ENCODE data around the gene AASS. TPM values are rescaled to one million over a fixed set of nuclear protein-coding genes. Genes with fewer than 3 reads are reported as not detected.

The AASS gene
- total and polyA plus RNA-seq, 2 of the 8 experiments (the other 6 are each of a cell fraction or from before 2014, with no cell fraction given) = 203 to 394 TPM

DNA sequence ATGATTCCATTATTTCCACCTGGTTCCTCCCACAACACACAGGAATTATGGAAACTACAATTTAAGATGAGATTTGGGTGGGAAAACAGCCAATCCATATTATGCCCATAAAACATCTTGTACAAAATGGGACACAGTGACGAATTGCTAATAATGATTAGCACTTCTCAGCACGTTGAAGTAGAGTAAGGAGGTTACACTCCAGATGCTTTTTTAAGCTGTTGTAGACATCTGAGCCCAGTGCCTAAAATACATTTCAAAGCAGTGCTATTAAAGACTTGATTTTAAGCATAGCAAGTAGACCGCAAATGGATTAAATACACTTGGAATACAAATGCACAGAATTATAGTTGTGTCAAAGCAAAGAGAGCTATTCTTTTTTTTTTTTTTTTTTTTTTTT, 105.9 kb downstream of the AASS start:
- Histone ChIP-seq H3K79me2 (ENCODE audit: control insufficient read depth in 1 of 2, insufficient read depth in 2 of 2, low read length in 2 of 2) (no peaks in the 10 kb centered on the region), H3K56ac (replicated peaks; ENCODE audit: insufficient read length, low read depth, low read length) (no peak overlapping the region), H3K9ac (replicated peaks in 1 of 4; ENCODE audit: extremely low read depth in 1 of 4, low read depth in 3 of 4, low read length in 3 of 4) (no peak overlapping the region), H3K4me3 (ENCODE audit: extremely low read depth in 1 of 4, insufficient read depth in 2 of 4, low read depth in 3 of 4, low read length in 4 of 4) (no peak overlapping the region), H3K79me1 (ENCODE audit: low read depth, low read length) (no peaks in the 10 kb centered on the region), H3K4me2 (ENCODE audit: insufficient read depth in 1 of 2, low read depth in 2 of 2, low read length in 2 of 2) (no peak overlapping the region), H3K27ac (ENCODE audit: low read depth, low read length) (no peak overlapping the region), H3K36me3 (ENCODE audit: control insufficient read depth in 2 of 4, insufficient read depth in 4 of 4, low read length in 3 of 4) (peaks cover 12 to 79% (median 46%) of the 10 kb centered on the region in 4 experiments; a peak in 7 of 8 replicates), H2BK5ac (ENCODE audit: low read depth, low read length) (no peak overlapping the region), H2BK120ac (replicated peaks; ENCODE audit: low read depth, low read length) (no peak overlapping the region), H2BK15ac (ENCODE audit: low read length) (no peak overlapping the region), H2AK5ac (ENCODE audit: low read depth, low read length) (no peak overlapping the region), H4K5ac (ENCODE audit: insufficient read length, low read depth, low read length) (no peak overlapping the region), H3K18ac (ENCODE audit: extremely low read depth, low read length) (no peak overlapping the region), H4K8ac (ENCODE audit: extremely low read depth, insufficient read depth, low read length) (no peak overlapping the region), H3K9me3 (ENCODE audit: insufficient read depth in 2 of 2, low read depth in 1 of 2, low read length in 1 of 2) (no peaks in the 10 kb centered on the region), H3K27me3 (replicated peaks in 1 of 4; ENCODE audit: control insufficient read depth in 3 of 4, extremely low read depth in 1 of 4, insufficient read depth in 3 of 4, low read length in 3 of 4) (no peaks in the 10 kb centered on the region), H3K4ac (replicated peaks; ENCODE audit: insufficient read length, low read depth, low read length) (no peak overlapping the region), H3K4me1 (replicated peaks in 1 of 4; ENCODE audit: control insufficient read depth in 3 of 4, insufficient read depth in 4 of 4, low read length in 3 of 4) (no peaks in the 10 kb centered on the region), H4K20me1 (replicated peaks in 1 of 2; ENCODE audit: control insufficient read depth in 1 of 2, insufficient read depth in 2 of 2, low read length in 2 of 2) (no peaks in the 10 kb centered on the region), H2BK20ac (ENCODE audit: low read length) (no peak overlapping the region), H3K14ac (ENCODE audit: insufficient read length) (no peak overlapping the region), H3K23me2 (ENCODE audit: low read depth, low read length) (no peaks in the 10 kb centered on the region), H2AFZ (ENCODE audit: low read length) (no peak overlapping the region), H2BK12ac (ENCODE audit: low read depth, low read length) (no peak overlapping the region), H4K91ac (replicated peaks; ENCODE audit: insufficient read length, low read length) (no peak overlapping the region), H3K23ac (ENCODE audit: insufficient read length) (no peak overlapping the region)
- 92% methylated on average over 3 of the region's 3 CpGs; no CpG with 5 or more reads in 1 of the 2 experiments for WGBS, 2 experiments (ENCODE audit: extremely low coverage in 1 of 2, insufficient coverage in 1 of 2, insufficient read length in 1 of 2, insufficient replicate concordance in 2 of 2, low coverage in 1 of 2, low lambda C conversion rate in 2 of 2, missing lambda C conversion rate in 1 of 2)
- DNase-seq (ENCODE audit: low read depth in 1 of 2, low spot score in 2 of 2) = no peak
- FAIRE-seq = no peak
- CTCF ChIA-PET (ENCODE audit: partially characterized antibody) = no interaction called here
- POLR2A ChIA-PET (ENCODE audit: partially characterized antibody) = no interaction called here
- no peak for TF ChIP-seq MAFK (IDR thresholded peaks at IDR 0.05; ENCODE audit: low read depth, low read length)
- no peak for TF ChIP-seq TAF1 (IDR thresholded peaks at IDR 0.05; ENCODE audit: low read depth, low read length)
- TF ChIP-seq NANOG (IDR thresholded peaks at IDR 0.05; ENCODE audit: insufficient read depth, low read depth, low read length, poor library complexity, severe bottlenecking) = no peak

All from H1 (cell line).